ENCODE data around the gene CHST10.

GRCh38 chr2:100412466-100412865 is 5.0 kb downstream of the CHST10 start:
- TF ChIP-seq, protein P1, sequence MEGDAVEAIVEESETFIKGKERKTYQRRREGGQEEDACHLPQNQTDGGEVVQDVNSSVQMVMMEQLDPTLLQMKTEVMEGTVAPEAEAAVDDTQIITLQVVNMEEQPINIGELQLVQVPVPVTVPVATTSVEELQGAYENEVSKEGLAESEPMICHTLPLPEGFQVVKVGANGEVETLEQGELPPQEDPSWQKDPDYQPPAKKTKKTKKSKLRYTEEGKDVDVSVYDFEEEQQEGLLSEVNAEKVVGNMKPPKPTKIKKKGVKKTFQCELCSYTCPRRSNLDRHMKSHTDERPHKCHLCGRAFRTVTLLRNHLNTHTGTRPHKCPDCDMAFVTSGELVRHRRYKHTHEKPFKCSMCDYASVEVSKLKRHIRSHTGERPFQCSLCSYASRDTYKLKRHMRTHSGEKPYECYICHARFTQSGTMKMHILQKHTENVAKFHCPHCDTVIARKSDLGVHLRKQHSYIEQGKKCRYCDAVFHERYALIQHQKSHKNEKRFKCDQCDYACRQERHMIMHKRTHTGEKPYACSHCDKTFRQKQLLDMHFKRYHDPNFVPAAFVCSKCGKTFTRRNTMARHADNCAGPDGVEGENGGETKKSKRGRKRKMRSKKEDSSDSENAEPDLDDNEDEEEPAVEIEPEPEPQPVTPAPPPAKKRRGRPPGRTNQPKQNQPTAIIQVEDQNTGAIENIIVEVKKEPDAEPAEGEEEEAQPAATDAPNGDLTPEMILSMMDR (conservative IDR thresholded peaks at IDR 0.05; ENCODE audit: low read depth, low read length) = no peak
- no peak for TF ChIP-seq EZH2 (IDR thresholded peaks at IDR 0.05; ENCODE audit: borderline replicate concordance, low read depth, low read length, poor library complexity, severe bottlenecking)
